Uterus (tissue), 4 donors: ENCODE measurements around the gene IQSEC1. TPM values are rescaled to one million over a fixed set of nuclear protein-coding genes. Genes with fewer than 3 reads are reported as not detected.

Experiments
- DNase-seq, 2 donors: peaks; one replicate each; pipeline ENCODE4 v3.0.0-alpha.2; 2019 to 2020
- H3K27ac ChIP-seq, 2 donors: fragments of 200-600 bp; sonication (generic); 1 replicate in 1 of 2; 2 replicates in 1 of 2; pipeline ENCODE4 v1.5.1; 2016 to 2018
- H3K27me3 ChIP-seq, 2 donors: fragments of 200-600 bp; sonication (generic); one replicate each; pipeline ENCODE4 v1.5.1; 2018 to 2019; ENCODE audit warnings: control low read depth in 1 of 2
- H3K36me3 ChIP-seq, 2 donors: fragments of 200-600 bp; sonication (generic); one replicate each; pipeline ENCODE4 v1.5.1; 2019; ENCODE audit warnings: control low read depth in 1 of 2
- H3K4me1 ChIP-seq, 2 donors: fragments of 200-600 bp; sonication (generic); one replicate each; pipeline ENCODE4 v1.5.1; 2018 to 2019; ENCODE audit warnings: control low read depth in 1 of 2
- H3K4me3 ChIP-seq, 2 donors: fragments of 200-600 bp; sonication (generic); 1 replicate in 1 of 2; 2 replicates in 1 of 2; pipeline ENCODE4 v1.5.1; 2018 to 2019; ENCODE audit warnings: mild to moderate bottlenecking in 1 of 2
- H3K9me3 ChIP-seq, 2 donors: fragments of 200-600 bp; sonication (generic); one replicate each; pipeline ENCODE4 v1.5.1; 2019; ENCODE audit warnings: control low read depth in 1 of 2
- POLR2A ChIP-seq, 2 donors: fragments of 450-650 bp; IDR thresholded peaks; one replicate each; pipeline ENCODE4 v1.6.1; 2016; ENCODE audit warnings: antibody characterized with exemption in 2 of 2, mild to moderate bottlenecking in 1 of 2, moderate library complexity in 1 of 2
- intact Hi-C: fragments of 100-400 bp; cut with DNase I; formaldehyde crosslinking; loops from one replicate; pipeline ENCODE4 v1.15.1; 2023; ENCODE audit warnings: low total_unique reads
- total RNA-seq, 4 donors: library from RNA; depleted of rRNA in 3 of 4; stranded (reverse); fragments of >200 nt in 3 of 4; gene quantifications; one replicate each; pipeline versions ENCODE4 v1.1.0 to v1.2.4, GENCODE V29; 2014 to 2023
- TF ChIP-seq, protein P1 (sequence below), 4 experiments: fragments of 200-600 bp in 2 of 4; fragments of 450-650 bp in 2 of 4; sonication (generic) in 2 of 4; IDR thresholded peaks; one replicate each; pipeline ENCODE4 v1.5.1; 2016 to 2019; ENCODE audit warnings: antibody characterized with exemption in 4 of 4, mild to moderate bottlenecking in 2 of 4, moderate library complexity in 1 of 4
- donor health status: DM: yes; HTN: yes; CAD: no.

IQSEC1 gene
- total RNA-seq, 4 donors from 2014 or later = 17.9 to 61.4 (median 49.7) TPM

DNA sequence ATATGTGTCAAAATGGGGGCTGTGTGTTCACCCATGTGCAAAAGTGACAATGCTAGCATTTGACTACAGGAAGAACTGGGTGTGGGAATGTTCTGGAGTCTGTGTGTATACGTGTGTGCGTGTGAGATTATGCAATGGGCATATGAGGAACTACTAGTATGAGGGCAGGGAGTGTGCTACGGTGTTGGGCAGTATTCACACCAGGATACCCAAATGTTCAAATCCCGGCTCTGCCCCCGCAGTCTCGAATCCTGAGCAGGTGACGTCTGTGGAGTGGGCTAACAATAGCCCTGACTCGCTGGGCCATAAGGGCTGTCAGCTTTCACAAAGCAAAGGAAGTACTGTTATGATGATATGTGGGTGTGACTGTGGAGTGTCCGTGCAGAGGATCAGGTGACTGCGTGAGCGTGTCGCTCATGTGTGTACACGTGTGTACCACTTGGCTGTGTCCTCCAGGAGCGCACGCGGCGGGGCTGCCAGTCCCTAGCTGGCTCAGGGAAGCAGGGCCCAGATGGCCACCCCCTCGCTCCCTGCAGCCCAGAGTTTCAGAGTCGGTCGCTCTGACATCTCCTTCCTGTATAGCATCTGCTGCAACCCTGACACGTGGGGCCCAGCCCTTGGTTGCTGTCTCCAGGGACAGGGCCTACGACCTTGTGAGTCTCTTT, 27.2 kb downstream of the IQSEC1 start:
- TF ChIP-seq, protein P1, sequence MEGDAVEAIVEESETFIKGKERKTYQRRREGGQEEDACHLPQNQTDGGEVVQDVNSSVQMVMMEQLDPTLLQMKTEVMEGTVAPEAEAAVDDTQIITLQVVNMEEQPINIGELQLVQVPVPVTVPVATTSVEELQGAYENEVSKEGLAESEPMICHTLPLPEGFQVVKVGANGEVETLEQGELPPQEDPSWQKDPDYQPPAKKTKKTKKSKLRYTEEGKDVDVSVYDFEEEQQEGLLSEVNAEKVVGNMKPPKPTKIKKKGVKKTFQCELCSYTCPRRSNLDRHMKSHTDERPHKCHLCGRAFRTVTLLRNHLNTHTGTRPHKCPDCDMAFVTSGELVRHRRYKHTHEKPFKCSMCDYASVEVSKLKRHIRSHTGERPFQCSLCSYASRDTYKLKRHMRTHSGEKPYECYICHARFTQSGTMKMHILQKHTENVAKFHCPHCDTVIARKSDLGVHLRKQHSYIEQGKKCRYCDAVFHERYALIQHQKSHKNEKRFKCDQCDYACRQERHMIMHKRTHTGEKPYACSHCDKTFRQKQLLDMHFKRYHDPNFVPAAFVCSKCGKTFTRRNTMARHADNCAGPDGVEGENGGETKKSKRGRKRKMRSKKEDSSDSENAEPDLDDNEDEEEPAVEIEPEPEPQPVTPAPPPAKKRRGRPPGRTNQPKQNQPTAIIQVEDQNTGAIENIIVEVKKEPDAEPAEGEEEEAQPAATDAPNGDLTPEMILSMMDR (IDR thresholded peaks at IDR 0.05) = no peak
- TF ChIP-seq POLR2A (IDR thresholded peaks at IDR 0.05) = no peak
- no peak overlapping the region for H3K27ac ChIP-seq
- no peaks in the 10 kb centered on the region for H3K4me1 ChIP-seq
- no peak for DNase-seq
- H3K9me3 ChIP-seq = no peaks in the 10 kb centered on the region
- no peak overlapping the region for H3K4me3 ChIP-seq
- no peaks in the 10 kb centered on the region for H3K27me3 ChIP-seq
- no peaks in the 10 kb centered on the region for H3K36me3 ChIP-seq
- intact Hi-C loops = no loop called here

GRCh38 chr3:13045241-13045903, 27.9 kb downstream of the IQSEC1 start:
- H3K9me3 ChIP-seq = no peaks in the 10 kb centered on the region
- no peaks in the 10 kb centered on the region for H3K4me1 ChIP-seq
- DNase-seq = no peak
- H3K4me3 ChIP-seq = no peak overlapping the region
- no peak overlapping the region for H3K27ac ChIP-seq
- TF ChIP-seq POLR2A (IDR thresholded peaks at IDR 0.05) = no peak
- no peaks in the 10 kb centered on the region for H3K27me3 ChIP-seq
- no peaks in the 10 kb centered on the region for H3K36me3 ChIP-seq
- intact Hi-C loops = no loop called here

GRCh38 chr3:13044496-13045240, 28.6 kb downstream of the IQSEC1 start:
- no peaks in the 10 kb centered on the region for H3K36me3 ChIP-seq
- no peak overlapping the region for H3K27ac ChIP-seq
- no peak for TF ChIP-seq POLR2A (IDR thresholded peaks at IDR 0.05)
- TF ChIP-seq, protein P1 (IDR thresholded peaks at IDR 0.05) = no peak
- H3K4me1 ChIP-seq = no peaks in the 10 kb centered on the region
- no peaks in the 10 kb centered on the region for H3K9me3 ChIP-seq
- intact Hi-C loops = no loop called here
- DNase-seq = no peak
- no peaks in the 10 kb centered on the region for H3K27me3 ChIP-seq
- H3K4me3 ChIP-seq = no peak overlapping the region

DNA sequence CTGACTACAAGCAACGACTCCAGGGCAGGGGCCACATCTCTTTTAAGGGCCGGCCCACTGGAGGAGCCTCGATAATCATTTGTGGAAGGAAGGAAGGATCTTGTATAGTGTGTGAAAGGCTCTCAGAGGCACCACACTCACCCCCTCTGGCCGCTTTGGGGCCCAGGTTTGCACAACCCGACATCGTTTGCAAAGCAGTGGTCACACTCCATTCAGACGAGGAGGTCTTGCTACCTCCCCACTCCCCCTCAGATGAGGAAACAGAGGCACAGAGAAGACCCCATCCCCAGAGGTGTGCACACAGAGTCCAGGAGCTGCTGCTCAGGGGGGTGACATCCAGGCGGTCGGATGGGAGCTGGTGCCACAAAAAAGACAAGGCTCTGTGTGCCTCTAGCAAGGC, 29.6 kb downstream of the IQSEC1 start:
- DNase-seq = no peak
- intact Hi-C loops = no loop called here
- TF ChIP-seq, protein P1 (IDR thresholded peaks at IDR 0.05) = no peak
- TF ChIP-seq POLR2A (IDR thresholded peaks at IDR 0.05) = no peak
- Histone ChIP-seq H3K4me3 (no peak overlapping the region), H3K36me3 (no peaks in the 10 kb centered on the region), H3K27ac (no peak overlapping the region), H3K27me3 (no peaks in the 10 kb centered on the region), H3K4me1 (no peaks in the 10 kb centered on the region), H3K9me3 (no peaks in the 10 kb centered on the region)

- Histone ChIP-seq H3K4me3 (no peak overlapping the region), H3K4me1 (no peaks in the 10 kb centered on the region), H3K27me3 (no peaks in the 10 kb centered on the region), H3K36me3 (no peaks in the 10 kb centered on the region), H3K27ac (no peak overlapping the region), H3K9me3 (no peaks in the 10 kb centered on the region)
- no peak for DNase-seq
- intact Hi-C loops = no loop called here
- no peak for TF ChIP-seq POLR2A (IDR thresholded peaks at IDR 0.05)
- TF ChIP-seq, protein P1 (IDR thresholded peaks at IDR 0.05) = no peak
Measured at GRCh38 chr3:13042715-13043271, 30.4 kb downstream of the IQSEC1 start.
